CD1c-positive myeloid dendritic cell (primary cell): ENCODE data around the gene OTUD5.
"Not testable (repeated sequence)": the region's sequence is repeated elsewhere in the genome, so short reads cannot be mapped to it uniquely, and the experiment has no call there.

Source experiments
- DNase-seq: peaks from one replicate; pipeline ENCODE4 v3.0.0-alpha.2; 2016; ENCODE audit errors: extremely low spot score

Gene OTUD5

GRCh38 chrX:48890296-48890925 lies 67.0 kb downstream of the OTUD5 start:
- DNase-seq, result no peak

- DNase-seq, result not testable (repeated sequence)
Measured at GRCh38 chrX:48886586-48886985, 70.8 kb downstream of the OTUD5 start.

GRCh38 chrX:48883729-48884128 lies 73.7 kb downstream of the OTUD5 start:
- DNase-seq, result no peak

GRCh38 chrX:48876944-48877343 lies 80.5 kb downstream of the OTUD5 start:
- DNase-seq, result peak; percentile 33
